H1 (cell line): Measurements from ENCODE around the gene RAP2B. TPM values are rescaled to one million over a fixed set of nuclear protein-coding genes. Genes with fewer than 3 reads are reported as not detected.

ENCODE experiments used
- SRF ChIP-seq: IDR thresholded peaks from 2 replicates; pipeline ENCODE4 v1.6.1; 2011; ENCODE audit warnings: mild to moderate bottlenecking, low read depth, low read length, moderate library complexity
- YY1 ChIP-seq: IDR thresholded peaks from 2 replicates; pipeline ENCODE4 v1.6.1; 2011; ENCODE audit warnings: low read depth, mild to moderate bottlenecking, low read length
- polyA plus RNA-seq, 7 experiments: library from polyadenylated mRNA; depleted of rRNA in 3 of 7; stranded (reverse) in 5 of 7; unstranded in 2 of 7; fragments of >200 nt in 5 of 7; fragments of 200-250 nt in 2 of 7; gene quantifications; 1 replicate in 5 of 7; 2 replicates in 1 of 7; 4 replicates in 1 of 7; pipeline versions ENCODE4 v1.2.1 to v1.2.3, GENCODE V29; 2011 to 2013; ENCODE audit warnings: missing spikeins in 2 of 7, mixed read lengths in 2 of 7
- total RNA-seq: library from RNA; stranded (reverse); fragmentation: NEBNext Ultra II Directional; extraction: Animal tissue kit (Norgen Biotek cat#: 25700); gene quantifications from 2 replicates; pipeline ENCODE4 v1.2.1, GENCODE V29; 2021
- TF ChIP-seq, protein P1 (sequence below), 3 experiments: IDR thresholded peaks; 1 replicate in 2 of 3; 2 replicates in 1 of 3; pipeline versions ENCODE4 v1.5.1 to v1.6.1; 2011; ENCODE audit warnings: low read length in 3 of 3, mild to moderate bottlenecking in 3 of 3, inconsistent platforms in 2 of 3, low read depth in 1 of 3, moderate library complexity in 1 of 3; ENCODE audit not compliant: insufficient read depth in 1 of 3; ENCODE audit errors: control extremely low read depth in 1 of 3
- TF ChIP-seq, protein P2 (sequence below): IDR thresholded peaks from 2 replicates; pipeline ENCODE4 v1.6.1; 2012; ENCODE audit warnings: inconsistent platforms

RAP2B gene
- total and polyA plus RNA-seq, 2 of the 8 experiments (the other 6 are each of a cell fraction or from before 2014, with no cell fraction given) = 7.5 to 20.3 TPM

DNA sequence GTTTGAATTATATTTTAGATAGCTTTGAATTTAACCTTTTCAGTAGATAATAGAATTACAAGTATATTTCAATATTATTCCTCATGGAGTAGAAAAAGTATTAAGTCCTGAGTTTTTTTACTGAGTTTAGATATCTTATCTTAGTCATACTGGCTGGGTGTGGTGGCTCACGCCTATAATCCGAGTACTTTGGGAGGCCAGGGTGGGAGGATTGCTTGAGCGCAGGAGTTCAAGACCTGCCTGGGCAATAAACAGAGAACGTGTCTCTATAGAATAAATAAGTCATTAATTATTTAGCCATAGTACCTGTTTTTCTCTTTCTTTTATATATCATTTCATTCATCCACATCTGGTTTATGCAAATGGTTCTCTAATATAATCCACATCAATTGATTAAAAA is 9.9 kb downstream of the RAP2B start (continued):
- TF ChIP-seq, protein P1, sequence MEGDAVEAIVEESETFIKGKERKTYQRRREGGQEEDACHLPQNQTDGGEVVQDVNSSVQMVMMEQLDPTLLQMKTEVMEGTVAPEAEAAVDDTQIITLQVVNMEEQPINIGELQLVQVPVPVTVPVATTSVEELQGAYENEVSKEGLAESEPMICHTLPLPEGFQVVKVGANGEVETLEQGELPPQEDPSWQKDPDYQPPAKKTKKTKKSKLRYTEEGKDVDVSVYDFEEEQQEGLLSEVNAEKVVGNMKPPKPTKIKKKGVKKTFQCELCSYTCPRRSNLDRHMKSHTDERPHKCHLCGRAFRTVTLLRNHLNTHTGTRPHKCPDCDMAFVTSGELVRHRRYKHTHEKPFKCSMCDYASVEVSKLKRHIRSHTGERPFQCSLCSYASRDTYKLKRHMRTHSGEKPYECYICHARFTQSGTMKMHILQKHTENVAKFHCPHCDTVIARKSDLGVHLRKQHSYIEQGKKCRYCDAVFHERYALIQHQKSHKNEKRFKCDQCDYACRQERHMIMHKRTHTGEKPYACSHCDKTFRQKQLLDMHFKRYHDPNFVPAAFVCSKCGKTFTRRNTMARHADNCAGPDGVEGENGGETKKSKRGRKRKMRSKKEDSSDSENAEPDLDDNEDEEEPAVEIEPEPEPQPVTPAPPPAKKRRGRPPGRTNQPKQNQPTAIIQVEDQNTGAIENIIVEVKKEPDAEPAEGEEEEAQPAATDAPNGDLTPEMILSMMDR (IDR thresholded peaks at IDR 0.05; ENCODE audit: control extremely low read depth in 1 of 3, insufficient read depth in 1 of 3, low read depth in 1 of 3, low read length in 3 of 3) = no peak
- no peak for TF ChIP-seq YY1
- TF ChIP-seq SRF = no peak
- TF ChIP-seq, protein P2, sequence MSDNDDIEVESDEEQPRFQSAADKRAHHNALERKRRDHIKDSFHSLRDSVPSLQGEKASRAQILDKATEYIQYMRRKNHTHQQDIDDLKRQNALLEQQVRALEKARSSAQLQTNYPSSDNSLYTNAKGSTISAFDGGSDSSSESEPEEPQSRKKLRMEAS = no peak
